NCI-H774 (cell line): Measurements from ENCODE around the gene SORT1.
"Not testable (repeated sequence)": the region's sequence is repeated elsewhere in the genome, so short reads cannot be mapped to it uniquely, and the experiment has no call there.

Source experiments
- DNase-seq: peaks from one replicate; lab custom pipeline; 2025; lab: John Stamatoyannopoulos, UW

The SORT1 gene

GRCh38 chr1:109338608-109339007, 59.1 kb downstream of the SORT1 start:
- no peak for DNase-seq

GRCh38 chr1:109338091-109338490, 59.6 kb downstream of the SORT1 start:
- DNase-seq: no peak

- no peak for DNase-seq
Measured at GRCh38 chr1:109335091-109335490, 62.6 kb downstream of the SORT1 start.

GRCh38 chr1:109331113-109331512, 66.6 kb downstream of the SORT1 start:
- DNase-seq: no peak

- no peak for DNase-seq
Measured at GRCh38 chr1:109327285-109327684, 70.4 kb downstream of the SORT1 start.

- DNase-seq: no peak
Measured at GRCh38 chr1:109322974-109323373, 74.7 kb downstream of the SORT1 start.

- no peak for DNase-seq
Measured at GRCh38 chr1:109319114-109319513, 78.6 kb downstream of the SORT1 start.

- DNase-seq: no peak
Measured at GRCh38 chr1:109316506-109316905, 81.2 kb downstream of the SORT1 start.

- no peak for DNase-seq
Measured at GRCh38 chr1:109315288-109315687, 82.4 kb downstream of the SORT1 start.

- DNase-seq: no peak
Measured at GRCh38 chr1:109314795-109315194, 82.9 kb downstream of the SORT1 start.

- no peak for DNase-seq
Measured at GRCh38 chr1:109312978-109313775, 84.5 kb downstream of the SORT1 start.

- DNase-seq: no peak
Measured at GRCh38 chr1:109312246-109312645, 85.5 kb downstream of the SORT1 start.

GRCh38 chr1:109309347-109309746, 88.4 kb downstream of the SORT1 start:
- DNase-seq: no peak

- peak; percentile 43 for DNase-seq
Measured at GRCh38 chr1:109307274-109308021, 90.3 kb downstream of the SORT1 start.

GRCh38 chr1:109306832-109307273, 90.9 kb downstream of the SORT1 start, which contains the start of gene MYBPHL:
TSS of gene MYBPHL (minus strand) at chr1:109307011. CDS start at chr1:109306991, 20 bp downstream.
- no peak for DNase-seq

GRCh38 chr1:109305991-109306390, 91.7 kb downstream of the SORT1 start:
- DNase-seq: not testable (repeated sequence)

- no peak for DNase-seq
Measured at GRCh38 chr1:109304226-109304920, 93.3 kb downstream of the SORT1 start.

GRCh38 chr1:109301874-109302273, 95.8 kb downstream of the SORT1 start:
- no peak for DNase-seq

GRCh38 chr1:109300650-109301151, 97.0 kb downstream of the SORT1 start:
- DNase-seq: no peak

GRCh38 chr1:109299558-109300343, 98.0 kb downstream of the SORT1 start:
- no peak for DNase-seq
